ENCODE results near the gene CDK14.
"Not testable (repeated sequence)": the region's sequence is repeated elsewhere in the genome, so short reads cannot be mapped to it uniquely, and the experiment has no call there.

CDK14 gene

GRCh38 chr7:90900628-90901356 lies 304.7 kb downstream of the CDK14 start:
- DNase-seq (ENCODE audit: low spot score): no peak

GRCh38 chr7:90903841-90904240 lies 307.7 kb downstream of the CDK14 start:
- DNase-seq (ENCODE audit: low spot score): no peak

DNA sequence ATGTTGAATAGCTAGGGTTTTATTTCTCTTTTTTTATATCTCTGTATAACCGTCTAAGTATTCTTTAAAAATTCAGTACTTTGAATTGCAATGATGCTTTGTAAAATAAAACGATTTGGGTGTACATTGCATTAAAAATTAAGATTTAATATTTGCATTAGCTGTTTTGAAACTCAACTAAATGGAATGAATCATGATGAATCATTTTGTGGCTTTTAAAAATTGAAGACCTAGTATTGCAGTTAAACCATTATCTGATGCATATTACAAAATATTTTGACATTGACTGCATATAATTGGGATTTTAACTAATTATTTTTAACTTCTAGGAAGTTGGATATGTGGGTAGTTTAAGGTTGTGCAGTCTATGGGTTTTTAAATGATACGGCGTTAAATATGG lies 314.0 kb downstream of the CDK14 start:
- DNase-seq (ENCODE audit: low spot score): no peak

- no peak for DNase-seq (ENCODE audit: low spot score)
Measured at GRCh38 chr7:90916319-90916718, 320.2 kb downstream of the CDK14 start.

- no peak for DNase-seq (ENCODE audit: low spot score)
Measured at GRCh38 chr7:90917539-90917938, 321.4 kb downstream of the CDK14 start.

DNA sequence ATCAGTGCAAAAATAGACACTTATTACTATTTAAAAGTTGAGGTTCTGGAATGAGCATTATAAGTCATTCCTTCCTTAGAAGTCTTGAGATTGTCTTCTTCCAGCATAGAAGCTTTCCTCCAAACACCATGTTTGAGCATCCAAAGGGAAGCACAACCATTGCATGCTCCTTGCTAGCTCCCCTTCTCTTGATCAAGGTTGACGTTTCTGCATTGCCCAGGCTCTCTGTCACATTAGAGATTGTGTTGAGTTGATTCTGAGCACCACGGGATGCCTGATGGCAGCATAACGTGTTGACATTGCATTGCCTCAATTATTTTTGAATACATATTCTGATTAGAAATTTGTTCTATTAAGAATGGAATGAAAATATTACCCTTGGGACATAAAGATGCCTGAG lies 322.2 kb downstream of the CDK14 start:
- DNase-seq (ENCODE audit: low spot score): no peak

- no peak for DNase-seq (ENCODE audit: low spot score)
Measured at GRCh38 chr7:90919816-90920215, 323.7 kb downstream of the CDK14 start.

DNA sequence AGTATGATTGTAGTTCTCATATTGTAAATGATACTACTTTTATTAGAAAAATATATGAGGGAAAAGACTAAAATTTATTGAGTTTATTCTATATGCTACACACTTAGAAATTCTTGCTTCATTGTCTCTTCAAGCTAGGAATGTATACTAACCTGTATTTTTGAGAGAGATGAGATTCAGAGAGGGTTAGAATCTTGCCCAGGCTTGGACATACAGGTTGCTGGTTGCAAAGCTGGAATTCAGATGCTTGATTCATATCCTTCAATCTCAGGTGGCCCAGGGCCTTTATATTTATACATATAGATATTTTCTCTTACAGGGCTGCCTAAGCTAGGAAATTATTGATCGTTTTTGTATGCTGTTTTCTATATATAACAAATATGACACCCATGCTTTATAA lies 324.2 kb downstream of the CDK14 start:
- no peak for DNase-seq (ENCODE audit: low spot score)

DNA sequence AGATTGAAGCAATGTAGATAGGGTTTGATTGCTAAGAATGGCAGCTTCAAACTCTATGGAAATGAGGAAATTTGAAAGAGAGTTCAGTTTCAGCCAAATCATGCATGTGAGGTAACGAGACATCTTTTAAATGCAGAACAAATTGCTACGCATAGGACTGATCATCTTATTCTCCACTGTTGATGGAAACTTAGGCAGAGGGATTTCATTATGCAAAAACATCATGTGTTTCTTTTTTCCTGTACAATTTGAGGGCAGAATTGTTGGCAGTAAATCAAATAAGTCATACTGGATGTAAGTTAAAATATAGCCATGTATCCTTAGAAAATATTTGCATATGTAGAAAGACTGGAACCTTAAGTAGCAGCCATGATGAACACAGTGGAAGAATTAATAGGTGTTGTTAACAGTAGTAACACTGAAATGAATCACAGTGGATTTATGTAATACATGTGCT lies 327.4 kb downstream of the CDK14 start:
- no peak for DNase-seq (ENCODE audit: low spot score)

GRCh38 chr7:90928700-90929424 lies 332.7 kb downstream of the CDK14 start:
- DNase-seq (ENCODE audit: low spot score): not testable (repeated sequence)

- no peak for DNase-seq (ENCODE audit: low spot score)
Measured at GRCh38 chr7:90931986-90932916, 336.1 kb downstream of the CDK14 start.

GRCh38 chr7:90933041-90933440 lies 336.9 kb downstream of the CDK14 start:
- DNase-seq (ENCODE audit: low spot score): no peak

- DNase-seq (ENCODE audit: low spot score): no peak
Measured at GRCh38 chr7:90933984-90934383, 337.9 kb downstream of the CDK14 start.

GRCh38 chr7:90938371-90938770 lies 342.2 kb downstream of the CDK14 start:
- no peak for DNase-seq (ENCODE audit: low spot score)

DNA sequence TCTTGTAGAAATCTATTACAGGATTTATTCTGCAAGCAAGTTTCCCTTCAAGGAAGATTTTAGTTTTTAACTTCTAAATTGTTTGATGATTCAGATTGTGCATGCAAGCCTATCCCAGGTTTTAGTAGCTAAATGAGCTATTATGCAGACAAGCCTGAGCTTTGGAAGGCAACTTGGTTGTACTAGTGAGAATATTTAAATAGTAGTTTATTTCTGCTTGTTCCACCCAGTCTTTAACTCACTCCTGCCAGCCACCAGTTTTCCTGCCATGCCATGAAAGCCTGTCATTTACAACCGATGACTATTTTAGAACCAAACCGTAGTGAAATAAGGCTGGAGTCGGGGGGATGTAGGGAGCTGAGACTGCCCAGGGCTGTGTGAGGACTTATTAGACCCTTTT lies 343.5 kb downstream of the CDK14 start:
- no peak for DNase-seq (ENCODE audit: low spot score)

DNA sequence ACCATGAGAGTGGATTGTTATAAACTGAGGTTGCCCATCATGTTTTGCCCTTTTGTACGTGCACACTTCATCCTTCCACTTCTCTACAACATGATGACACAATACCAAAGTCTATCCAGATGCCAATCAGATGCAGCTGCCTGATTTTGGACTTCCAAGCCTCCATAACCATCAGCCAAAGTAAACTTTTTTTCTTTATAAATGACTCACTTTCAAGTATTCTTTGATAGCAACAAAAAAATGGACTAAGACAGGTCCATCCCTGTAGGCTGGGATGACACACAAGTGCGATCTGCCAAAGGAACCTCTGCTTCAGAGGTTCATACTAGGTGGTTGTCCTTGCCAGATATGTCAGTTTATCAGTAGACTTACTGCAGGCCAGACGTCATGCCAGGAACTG lies 347.9 kb downstream of the CDK14 start:
- DNase-seq (ENCODE audit: low spot score): no peak

DNA sequence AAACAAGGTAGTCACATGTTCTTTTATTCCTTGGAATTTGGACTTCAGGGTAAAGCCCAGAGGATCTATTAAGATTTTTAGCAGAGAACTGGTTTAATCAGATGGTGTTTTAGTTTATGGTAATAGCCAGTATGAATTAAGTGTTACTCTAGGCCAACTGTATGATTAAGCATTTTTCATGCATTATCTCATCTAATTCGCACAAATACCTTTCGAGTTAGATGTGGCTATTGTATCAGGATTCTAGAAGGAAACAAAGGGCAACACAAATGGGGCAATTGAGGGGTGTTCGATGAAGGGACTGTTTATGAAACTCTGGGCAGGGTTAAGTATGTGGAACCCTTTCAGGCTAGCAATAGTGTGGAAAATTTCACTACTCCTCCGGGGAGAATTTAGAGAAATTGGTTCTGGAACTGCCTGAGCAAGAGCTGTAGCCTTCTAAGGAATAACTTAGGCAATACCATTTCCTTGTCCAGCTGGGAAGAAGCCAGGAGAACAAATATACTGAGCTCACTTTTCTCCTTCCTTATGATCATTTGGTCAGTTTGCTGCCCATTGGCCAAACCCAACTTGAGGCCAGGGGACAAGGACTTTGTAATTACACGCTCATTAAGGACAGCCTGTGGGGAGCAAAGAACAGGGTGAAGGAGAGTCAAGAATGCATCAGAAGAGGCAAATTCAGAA lies 349.1 kb downstream of the CDK14 start:
- no peak for DNase-seq (ENCODE audit: low spot score)

GRCh38 chr7:90946730-90947501 lies 350.8 kb downstream of the CDK14 start:
- no peak for DNase-seq (ENCODE audit: low spot score)

GRCh38 chr7:90948085-90948484 lies 352.0 kb downstream of the CDK14 start:
- DNase-seq (ENCODE audit: low spot score): no peak

GRCh38 chr7:90951229-90951628 lies 355.1 kb downstream of the CDK14 start:
- DNase-seq (ENCODE audit: low spot score): no peak
